NCI-H526 treated with DMSO at 0.1 percent for 48 hours (cell line): ENCODE results near the gene PEBP1.
"Not testable (repeated sequence)": the region's sequence is repeated elsewhere in the genome, so short reads cannot be mapped to it uniquely, and the experiment has no call there.

Experiments
- DNase-seq: peaks from one replicate; lab custom pipeline; 2025; lab: John Stamatoyannopoulos, UW

The PEBP1 gene

GRCh38 chr12:118135788-118136558, at the start of gene PEBP1:
Gene PEBP1 (plus strand): TSS chr12:118136124. CDS start chr12:118136210, 86 bp downstream.
- DNase-seq = peak; percentile 91

- no peak for DNase-seq
Observed at GRCh38 chr12:118089782-118090181, 46.1 kb upstream of the PEBP1 start.

GRCh38 chr12:118094039-118094438, 41.9 kb upstream of the PEBP1 start:
- no peak for DNase-seq

GRCh38 chr12:118098401-118098800, 37.5 kb upstream of the PEBP1 start:
- no peak for DNase-seq

GRCh38 chr12:118098911-118099671, 36.8 kb upstream of the PEBP1 start:
- DNase-seq = peak; percentile 55

GRCh38 chr12:118101051-118101450, 34.9 kb upstream of the PEBP1 start:
- no peak for DNase-seq

GRCh38 chr12:118102070-118102469, 33.9 kb upstream of the PEBP1 start:
- DNase-seq = no peak

- no peak for DNase-seq
Observed at GRCh38 chr12:118102609-118103008, 33.3 kb upstream of the PEBP1 start.

GRCh38 chr12:118103201-118103600, 32.7 kb upstream of the PEBP1 start:
- DNase-seq = peak; percentile 38

- DNase-seq = peak; percentile 54
Observed at GRCh38 chr12:118103601-118104382, 32.1 kb upstream of the PEBP1 start, which contains the start of gene VSIG10. Gene VSIG10 (minus strand): TSS chr12:118104011. CDS start chr12:118103671, 340 bp downstream.

- no peak for DNase-seq
Observed at GRCh38 chr12:118107011-118107410, 28.9 kb upstream of the PEBP1 start.

GRCh38 chr12:118107694-118108093, 28.2 kb upstream of the PEBP1 start:
- no peak for DNase-seq

- no peak for DNase-seq
Observed at GRCh38 chr12:118109088-118109487, 26.8 kb upstream of the PEBP1 start.

GRCh38 chr12:118119449-118119879, 16.5 kb upstream of the PEBP1 start:
- DNase-seq = no peak

GRCh38 chr12:118120579-118121363, 15.2 kb upstream of the PEBP1 start:
- DNase-seq = no peak

- DNase-seq = no peak
Observed at GRCh38 chr12:118122264-118122663, 13.7 kb upstream of the PEBP1 start.

GRCh38 chr12:118124333-118124874, 11.5 kb upstream of the PEBP1 start:
- no peak for DNase-seq

GRCh38 chr12:118125743-118126118, 10.2 kb upstream of the PEBP1 start:
- DNase-seq = no peak

GRCh38 chr12:118126119-118126757, 9.7 kb upstream of the PEBP1 start:
- no peak for DNase-seq

GRCh38 chr12:118127867-118128266, 8.1 kb upstream of the PEBP1 start:
- DNase-seq = no peak

- DNase-seq = not testable (repeated sequence)
Observed at GRCh38 chr12:118129436-118129835, 6.5 kb upstream of the PEBP1 start.
